ENCODE results near the gene NT5DC2. TPM values are rescaled to one million over a fixed set of nuclear protein-coding genes. Genes with fewer than 3 reads are reported as not detected.

The NT5DC2 gene
- total RNA-seq, 1 experiment from 2014 or later: 377 TPM

DNA sequence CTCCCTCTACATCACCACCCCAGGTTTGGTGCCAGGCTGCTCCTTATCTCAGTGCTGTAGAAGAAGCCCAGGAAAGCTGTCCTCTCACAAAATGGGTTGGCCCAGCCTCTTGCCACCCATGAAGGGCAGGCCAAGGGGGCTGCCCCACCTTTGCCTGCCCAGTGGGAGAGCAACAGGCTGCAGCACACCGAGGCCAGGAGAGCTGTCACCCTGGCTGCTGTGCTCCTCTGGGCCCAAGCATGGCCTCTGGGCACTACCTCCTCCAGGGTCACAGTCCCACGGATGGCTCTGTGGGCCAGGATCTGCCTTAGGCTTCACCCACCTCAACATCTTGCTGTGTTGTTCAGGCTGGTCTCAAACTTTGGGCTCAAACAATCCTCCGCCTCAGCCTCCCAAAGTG, 44.9 kb downstream of the NT5DC2 start:
- Mint-ChIP-seq H3K4me3 (no peak overlapping the region), H3K27me3 (ENCODE audit: low read depth) (no peaks in the 10 kb centered on the region), H3K4me1 (no peaks in the 10 kb centered on the region), H3K27ac (no peak overlapping the region), H3K36me3 (peaks cover 24% of the 10 kb centered on the region), H3K9me3 (no peaks in the 10 kb centered on the region)
- no peak for ATAC-seq
- CTCF ChIA-PET: interaction anchor here (3.6 kb wide), 1 partner anchor 17 kb away, joined by 10 read pairs; no protein-coding TSS in a partner anchor
- TF ChIP-seq AR (CRISPR knock-in tag; IDR thresholded peaks at IDR 0.05) (no peak), NFE2L1 (CRISPR knock-in tag; IDR thresholded peaks at IDR 0.05) (no peak), ZNF671 (CRISPR knock-in tag; IDR thresholded peaks at IDR 0.05) (no peak), EMX1 (CRISPR knock-in tag; IDR thresholded peaks at IDR 0.05) (no peak), TEAD4 (CRISPR knock-in tag; IDR thresholded peaks at IDR 0.05) (no peak), SMAD3 (CRISPR knock-in tag; IDR thresholded peaks at IDR 0.05; ENCODE audit: borderline replicate concordance) (no peak), ZNF317 (CRISPR knock-in tag; IDR thresholded peaks at IDR 0.05; ENCODE audit: borderline replicate concordance, low read depth) (no peak), TCF7 (CRISPR knock-in tag; IDR thresholded peaks at IDR 0.05; ENCODE audit: low read depth) (no peak), ZNF121 (CRISPR knock-in tag; IDR thresholded peaks at IDR 0.05) (no peak), FOXK1 (CRISPR knock-in tag; IDR thresholded peaks at IDR 0.05) (no peak), TEAD1 (CRISPR knock-in tag; IDR thresholded peaks at IDR 0.05) (no peak), PREB (CRISPR knock-in tag; IDR thresholded peaks at IDR 0.05; ENCODE audit: borderline replicate concordance) (no peak)
- TF ChIP-seq, protein P1, sequence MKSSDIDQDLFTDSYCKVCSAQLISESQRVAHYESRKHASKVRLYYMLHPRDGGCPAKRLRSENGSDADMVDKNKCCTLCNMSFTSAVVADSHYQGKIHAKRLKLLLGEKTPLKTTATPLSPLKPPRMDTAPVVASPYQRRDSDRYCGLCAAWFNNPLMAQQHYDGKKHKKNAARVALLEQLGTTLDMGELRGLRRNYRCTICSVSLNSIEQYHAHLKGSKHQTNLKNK (CRISPR knock-in tag; IDR thresholded peaks at IDR 0.05): no peak
- TF ChIP-seq, protein P2, sequence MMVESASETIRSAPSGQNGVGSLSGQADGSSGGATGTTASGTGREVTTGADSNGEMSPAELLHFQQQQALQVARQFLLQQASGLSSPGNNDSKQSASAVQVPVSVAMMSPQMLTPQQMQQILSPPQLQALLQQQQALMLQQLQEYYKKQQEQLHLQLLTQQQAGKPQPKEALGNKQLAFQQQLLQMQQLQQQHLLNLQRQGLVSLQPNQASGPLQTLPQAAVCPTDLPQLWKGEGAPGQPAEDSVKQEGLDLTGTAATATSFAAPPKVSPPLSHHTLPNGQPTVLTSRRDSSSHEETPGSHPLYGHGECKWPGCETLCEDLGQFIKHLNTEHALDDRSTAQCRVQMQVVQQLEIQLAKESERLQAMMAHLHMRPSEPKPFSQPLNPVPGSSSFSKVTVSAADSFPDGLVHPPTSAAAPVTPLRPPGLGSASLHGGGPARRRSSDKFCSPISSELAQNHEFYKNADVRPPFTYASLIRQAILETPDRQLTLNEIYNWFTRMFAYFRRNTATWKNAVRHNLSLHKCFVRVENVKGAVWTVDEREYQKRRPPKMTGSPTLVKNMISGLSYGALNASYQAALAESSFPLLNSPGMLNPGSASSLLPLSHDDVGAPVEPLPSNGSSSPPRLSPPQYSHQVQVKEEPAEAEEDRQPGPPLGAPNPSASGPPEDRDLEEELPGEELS (CRISPR knock-in tag; IDR thresholded peaks at IDR 0.05): no peak
- TF ChIP-seq, protein P3, sequence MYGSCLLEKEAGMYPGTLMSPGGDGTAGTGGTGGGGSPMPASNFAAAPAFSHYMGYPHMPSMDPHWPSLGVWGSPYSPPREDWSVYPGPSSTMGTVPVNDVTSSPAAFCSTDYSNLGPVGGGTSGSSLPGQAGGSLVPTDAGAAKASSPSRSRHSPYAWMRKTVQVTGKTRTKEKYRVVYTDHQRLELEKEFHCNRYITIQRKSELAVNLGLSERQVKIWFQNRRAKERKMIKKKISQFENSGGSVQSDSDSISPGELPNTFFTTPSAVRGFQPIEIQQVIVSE (CRISPR knock-in tag; IDR thresholded peaks at IDR 0.05; ENCODE audit: borderline replicate concordance): no peak
- TF ChIP-seq, protein P4, sequence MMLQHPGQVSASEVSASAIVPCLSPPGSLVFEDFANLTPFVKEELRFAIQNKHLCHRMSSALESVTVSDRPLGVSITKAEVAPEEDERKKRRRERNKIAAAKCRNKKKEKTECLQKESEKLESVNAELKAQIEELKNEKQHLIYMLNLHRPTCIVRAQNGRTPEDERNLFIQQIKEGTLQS (CRISPR knock-in tag; conservative IDR thresholded peaks at IDR 0.05): no peak
- POLR2A ChIA-PET: no interaction called here
- no peak for DNase-seq (ENCODE audit: low spot score)

DNA sequence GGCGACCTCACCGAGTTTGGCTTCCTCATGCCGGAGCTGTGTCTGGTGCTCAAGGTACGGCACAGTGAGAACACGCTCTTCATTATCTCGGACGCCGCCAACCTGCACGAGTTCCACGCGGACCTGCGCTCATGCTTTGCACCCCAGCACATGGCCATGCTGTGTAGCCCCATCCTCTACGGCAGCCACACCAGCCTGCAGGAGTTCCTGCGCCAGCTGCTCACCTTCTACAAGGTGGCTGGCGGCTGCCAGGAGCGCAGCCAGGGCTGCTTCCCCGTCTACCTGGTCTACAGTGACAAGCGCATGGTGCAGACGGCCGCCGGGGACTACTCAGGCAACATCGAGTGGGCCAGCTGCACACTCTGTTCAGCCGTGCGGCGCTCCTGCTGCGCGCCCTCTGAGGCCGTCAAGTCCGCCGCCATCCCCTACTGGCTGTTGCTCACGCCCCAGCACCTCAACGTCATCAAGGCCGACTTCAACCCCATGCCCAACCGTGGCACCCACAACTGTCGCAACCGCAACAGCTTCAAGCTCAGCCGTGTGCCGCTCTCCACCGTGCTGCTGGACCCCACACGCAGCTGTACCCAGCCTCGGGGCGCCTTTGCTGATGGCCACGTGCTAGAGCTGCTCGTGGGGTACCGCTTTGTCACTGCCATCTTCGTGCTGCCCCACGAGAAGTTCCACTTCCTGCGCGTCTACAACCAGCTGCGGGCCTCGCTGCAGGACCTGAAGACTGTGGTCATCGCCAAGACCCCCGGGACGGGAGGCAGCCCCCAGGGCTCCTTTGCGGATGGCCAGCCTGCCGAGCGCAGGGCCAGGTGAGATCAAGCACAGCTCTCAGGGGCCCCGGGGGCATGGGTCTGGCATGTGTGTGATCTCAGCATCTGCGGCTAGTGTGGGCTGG, 45.6 kb downstream of the NT5DC2 start:
- ATAC-seq (no peak), DNase-seq (ENCODE audit: low spot score) (no peak)
- CTCF ChIA-PET: interaction anchor here (3.6 kb wide), 1 partner anchor 16 kb away, joined by 10 read pairs; no protein-coding TSS in a partner anchor
- H3K36me3 Mint-ChIP-seq: peaks cover 24% of the 10 kb centered on the region
- POLR2A ChIA-PET: no interaction called here
- H3K27ac Mint-ChIP-seq: peak overlapping the region; percentile 29; the same call in 1 of the 2 replicates
- no peak overlapping the region for H3K4me3 Mint-ChIP-seq
- H3K27me3 Mint-ChIP-seq (ENCODE audit: low read depth): no peaks in the 10 kb centered on the region
- no peaks in the 10 kb centered on the region for H3K9me3 Mint-ChIP-seq
- no peaks in the 10 kb centered on the region for H3K4me1 Mint-ChIP-seq
- TF ChIP-seq ZNF396 (CRISPR knock-in tag; IDR thresholded peaks at IDR 0.05; ENCODE audit: borderline replicate concordance) (no peak), PREB (CRISPR knock-in tag; IDR thresholded peaks at IDR 0.05; ENCODE audit: borderline replicate concordance) (no peak), FOXK1 (CRISPR knock-in tag; IDR thresholded peaks at IDR 0.05) (no peak)
- TF ChIP-seq, protein P5, sequence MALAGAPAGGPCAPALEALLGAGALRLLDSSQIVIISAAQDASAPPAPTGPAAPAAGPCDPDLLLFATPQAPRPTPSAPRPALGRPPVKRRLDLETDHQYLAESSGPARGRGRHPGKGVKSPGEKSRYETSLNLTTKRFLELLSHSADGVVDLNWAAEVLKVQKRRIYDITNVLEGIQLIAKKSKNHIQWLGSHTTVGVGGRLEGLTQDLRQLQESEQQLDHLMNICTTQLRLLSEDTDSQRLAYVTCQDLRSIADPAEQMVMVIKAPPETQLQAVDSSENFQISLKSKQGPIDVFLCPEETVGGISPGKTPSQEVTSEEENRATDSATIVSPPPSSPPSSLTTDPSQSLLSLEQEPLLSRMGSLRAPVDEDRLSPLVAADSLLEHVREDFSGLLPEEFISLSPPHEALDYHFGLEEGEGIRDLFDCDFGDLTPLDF (CRISPR knock-in tag; IDR thresholded peaks at IDR 0.05): no peak

Measured in WTC11 (cell line).